OCI-LY3 (cell line): ENCODE data around the gene LDLRAD4.
A peak's percentile ranks its signal among the peaks of the same experiment; 100 is the strongest.

Experiments used
- H2AFZ ChIP-seq: fragments of 200-600, 300-600 bp; shearing (Covaris generic); 2 replicates; pipeline ENCODE4 v1.6.0; 2014; ENCODE audit warnings: antibody characterized with exemption, low read depth, low read length
- H3K27ac ChIP-seq: fragments of 200-600, 300-600 bp; sonication (generic); 2 replicates; pipeline ENCODE4 v1.5.1; 2014; ENCODE audit warnings: mild to moderate bottlenecking, low read length, moderate library complexity, mixed read lengths
- H3K27me3 ChIP-seq: fragments of 200-600, 300-600 bp; sonication (generic); 2 replicates; pipeline ENCODE4 v1.6.1; 2014; ENCODE audit warnings: low read depth, low read length, mixed read lengths
- H3K36me3 ChIP-seq: fragments of 200-600, 300-600 bp; sonication (generic); replicated peaks from 2 replicates; pipeline ENCODE3; 2014; ENCODE audit warnings: low read depth, low read length, mixed read lengths
- H3K4me1 ChIP-seq: fragments of 300-600, 200-600 bp; sonication (generic); 2 replicates; pipeline ENCODE4 v1.6.1; 2014; ENCODE audit warnings: low read length, mixed read lengths
- H3K4me2 ChIP-seq: fragments of 200-600, 300-600 bp; sonication (generic); 2 replicates; pipeline ENCODE4 v1.6.1; 2014; ENCODE audit warnings: low read length, mixed read lengths
- H3K4me3 ChIP-seq: fragments of 300-600, 200-600 bp; sonication (generic); 2 replicates; pipeline ENCODE4 v1.5.1; 2014; ENCODE audit warnings: antibody characterized with exemption, mild to moderate bottlenecking, low read length, moderate library complexity
- H3K79me2 ChIP-seq: fragments of 300-600, 200-600 bp; shearing (Covaris generic); 2 replicates; pipeline ENCODE4 v1.6.1; 2014; ENCODE audit warnings: mild to moderate bottlenecking, low read length, mixed read lengths
- H3K9ac ChIP-seq: fragments of 300-600, 200-600 bp; shearing (Covaris generic); 2 replicates; pipeline ENCODE4 v1.6.0; 2014; ENCODE audit warnings: mild to moderate bottlenecking, low read length, moderate library complexity
- H3K9me3 ChIP-seq: fragments of 200-600, 300-600 bp; shearing (Covaris generic); 2 replicates; pipeline ENCODE4 v1.6.1; 2014; ENCODE audit warnings: low read length, mixed read lengths; ENCODE audit not compliant: insufficient read depth
- H4K20me1 ChIP-seq: fragments of 200-600, 300-600 bp; sonication (generic); 2 replicates; pipeline ENCODE4 v1.6.1; 2016; ENCODE audit warnings: low read length, mixed read lengths; ENCODE audit not compliant: insufficient read depth
- EZH2phosphoT487 ChIP-seq: fragments of 200-600 bp; shearing (Covaris generic); IDR thresholded peaks from 2 replicates; pipeline ENCODE4 v1.6.1; 2018; ENCODE audit warnings: antibody characterized with exemption, mixed run types, low read depth
- TF ChIP-seq, protein P1 (sequence below): fragments of 200-600, 300-600 bp; sonication (generic); IDR thresholded peaks from 2 replicates; pipeline ENCODE4 v1.5.1; 2014; ENCODE audit warnings: antibody characterized with exemption, low read length, low read depth

The LDLRAD4 gene

DNA sequence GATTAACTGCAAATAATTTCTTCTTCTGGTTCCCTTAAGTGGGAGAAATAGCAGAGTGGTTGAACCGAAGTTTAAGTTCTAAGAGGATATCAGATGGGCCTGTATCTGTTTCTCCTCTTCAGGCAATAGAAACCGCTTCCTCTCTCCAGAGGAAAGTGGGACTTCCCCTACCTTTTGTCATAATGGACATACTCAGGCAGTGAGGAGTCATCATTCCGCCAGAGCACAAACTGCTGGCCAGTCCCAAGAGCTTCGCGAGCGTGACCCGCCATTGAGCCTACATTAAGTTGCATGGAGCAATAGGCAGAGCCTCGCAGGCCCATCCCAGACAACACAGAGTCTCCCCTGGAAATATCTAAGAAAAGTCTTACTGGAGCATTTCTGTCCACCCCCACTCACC, 158.9 kb downstream of the LDLRAD4 start:
- Histone ChIP-seq H3K4me2 (peak overlapping the region; percentile 63), H3K27me3 (peaks cover 27% of the 10 kb centered on the region), H3K9me3 (no peaks in the 10 kb centered on the region), H4K20me1 (no peaks in the 10 kb centered on the region), H3K4me1 (peaks cover 44% of the 10 kb centered on the region), H3K9ac (no peak overlapping the region), H3K79me2 (no peaks in the 10 kb centered on the region), H3K27ac (no peak overlapping the region), H2AFZ (no peak overlapping the region), H3K4me3 (0 out of 2 replicates have a peak overlapping the region, but pooled peaks have one; percentile 9), H3K36me3 (no peaks in the 10 kb centered on the region)
- TF ChIP-seq EZH2phosphoT487 = no peak
- TF ChIP-seq, protein P1, sequence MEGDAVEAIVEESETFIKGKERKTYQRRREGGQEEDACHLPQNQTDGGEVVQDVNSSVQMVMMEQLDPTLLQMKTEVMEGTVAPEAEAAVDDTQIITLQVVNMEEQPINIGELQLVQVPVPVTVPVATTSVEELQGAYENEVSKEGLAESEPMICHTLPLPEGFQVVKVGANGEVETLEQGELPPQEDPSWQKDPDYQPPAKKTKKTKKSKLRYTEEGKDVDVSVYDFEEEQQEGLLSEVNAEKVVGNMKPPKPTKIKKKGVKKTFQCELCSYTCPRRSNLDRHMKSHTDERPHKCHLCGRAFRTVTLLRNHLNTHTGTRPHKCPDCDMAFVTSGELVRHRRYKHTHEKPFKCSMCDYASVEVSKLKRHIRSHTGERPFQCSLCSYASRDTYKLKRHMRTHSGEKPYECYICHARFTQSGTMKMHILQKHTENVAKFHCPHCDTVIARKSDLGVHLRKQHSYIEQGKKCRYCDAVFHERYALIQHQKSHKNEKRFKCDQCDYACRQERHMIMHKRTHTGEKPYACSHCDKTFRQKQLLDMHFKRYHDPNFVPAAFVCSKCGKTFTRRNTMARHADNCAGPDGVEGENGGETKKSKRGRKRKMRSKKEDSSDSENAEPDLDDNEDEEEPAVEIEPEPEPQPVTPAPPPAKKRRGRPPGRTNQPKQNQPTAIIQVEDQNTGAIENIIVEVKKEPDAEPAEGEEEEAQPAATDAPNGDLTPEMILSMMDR = no peak

DNA sequence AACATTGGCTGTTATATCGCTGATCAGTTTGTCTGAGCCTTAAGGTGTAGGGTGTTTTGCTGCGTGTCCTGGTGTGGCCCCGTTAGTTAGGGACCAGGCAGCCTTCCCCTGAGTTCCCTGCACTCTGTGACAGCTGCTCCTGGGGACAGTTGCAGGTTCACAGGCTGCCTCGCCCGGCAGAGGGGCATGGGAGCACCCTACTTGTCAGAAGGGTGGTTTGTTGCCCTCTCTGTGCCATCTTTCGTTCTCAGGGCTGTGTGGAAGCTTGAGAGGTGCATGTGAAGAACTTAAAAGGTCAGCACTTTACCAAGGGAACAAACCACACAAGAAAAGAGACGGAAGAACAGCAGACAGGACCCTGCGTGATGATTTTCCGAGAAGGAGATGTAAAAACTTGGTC, 159.6 kb downstream of the LDLRAD4 start:
- Histone ChIP-seq H3K9ac (no peak overlapping the region), H3K36me3 (no peaks in the 10 kb centered on the region), H3K4me1 (peaks cover 44% of the 10 kb centered on the region), H3K79me2 (no peaks in the 10 kb centered on the region), H2AFZ (no peak overlapping the region), H3K27ac (no peak overlapping the region), H3K27me3 (peaks cover 27% of the 10 kb centered on the region), H3K4me3 (no peak overlapping the region), H3K4me2 (no peak overlapping the region), H3K9me3 (no peaks in the 10 kb centered on the region), H4K20me1 (no peaks in the 10 kb centered on the region)
- no peak for TF ChIP-seq EZH2phosphoT487
- TF ChIP-seq, protein P1 = no peak

DNA sequence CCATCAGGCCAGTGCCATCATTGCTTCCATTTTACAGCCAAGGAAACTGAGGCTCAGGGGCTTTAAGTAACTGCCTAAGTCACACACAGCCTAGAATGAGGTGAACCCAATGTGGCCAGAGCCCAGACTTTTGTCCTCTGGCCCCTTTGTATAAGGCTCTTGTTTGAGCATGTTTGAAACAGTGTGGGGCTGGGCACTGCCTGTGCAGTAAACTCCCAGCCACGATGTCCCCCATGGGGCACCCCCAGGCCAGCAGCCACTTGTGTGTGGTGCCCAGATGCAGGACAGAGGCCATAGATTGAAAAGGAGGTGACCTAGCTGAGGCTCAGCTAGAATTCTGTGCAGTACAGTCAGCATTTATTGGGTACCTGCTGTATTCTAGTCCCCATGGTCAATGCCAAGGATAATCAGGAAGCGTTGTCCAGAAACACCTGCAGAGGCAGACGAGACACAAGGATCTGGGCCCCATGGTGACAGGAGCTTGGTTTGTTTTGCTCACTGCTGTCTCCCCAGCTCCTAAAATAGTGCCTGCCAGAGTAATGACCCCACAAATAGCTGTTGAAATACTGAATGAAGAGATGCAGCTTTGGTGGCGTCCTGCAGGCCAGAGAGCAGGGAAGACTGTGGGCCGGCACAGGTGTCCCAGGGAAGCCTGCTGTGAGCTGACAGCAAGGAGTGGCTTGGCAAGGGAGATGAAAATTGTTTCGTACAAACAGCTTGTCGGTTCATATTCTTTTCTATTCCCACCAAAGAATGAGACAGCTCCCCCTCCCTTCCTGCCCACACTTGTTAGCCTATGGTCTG, 160.7 kb downstream of the LDLRAD4 start:
- Histone ChIP-seq H3K4me1 (peaks cover 44% of the 10 kb centered on the region), H3K9ac (no peak overlapping the region)

DNA sequence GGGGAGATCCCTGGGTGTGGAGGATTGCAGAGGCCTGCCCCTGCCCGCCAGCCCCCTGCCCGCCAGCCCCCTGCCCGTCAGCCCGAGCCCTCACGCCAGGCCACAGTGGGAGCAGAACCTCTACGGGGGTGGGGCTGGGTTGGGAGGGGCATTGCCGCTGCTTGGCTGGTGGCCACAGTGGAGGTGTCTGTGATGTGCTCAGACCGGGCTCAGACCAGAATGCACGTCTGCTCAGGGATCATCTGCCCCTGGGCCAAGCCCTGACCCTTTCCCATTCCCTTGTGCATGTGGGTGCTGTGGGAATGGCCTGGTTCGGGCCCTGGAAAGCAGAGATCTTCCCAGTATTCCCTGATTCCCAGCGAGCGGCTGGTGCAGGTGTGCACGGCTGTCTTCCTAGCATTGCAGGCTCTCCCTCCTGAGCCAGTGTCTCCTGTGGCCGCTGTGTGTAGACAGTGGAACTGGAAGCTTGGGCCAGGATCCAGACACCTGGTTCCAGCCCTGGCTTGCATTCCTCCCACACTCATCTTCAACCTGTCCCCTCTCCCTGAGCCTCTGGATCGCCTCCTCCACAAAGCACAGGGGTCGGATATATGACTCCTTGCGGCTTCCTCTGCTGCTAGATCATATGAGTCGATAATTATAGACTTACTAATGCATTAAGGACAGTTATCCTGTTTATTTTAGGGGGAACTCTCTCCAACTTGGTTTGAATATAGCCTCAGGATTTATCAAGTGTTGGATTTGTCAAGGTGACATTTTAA, 161.6 kb downstream of the LDLRAD4 start:
- no peak overlapping the region for H3K4me2 ChIP-seq
- peaks cover 33% of the 10 kb centered on the region for H3K27me3 ChIP-seq
- no peak overlapping the region for H3K4me3 ChIP-seq
- H3K4me1 ChIP-seq = peaks cover 38% of the 10 kb centered on the region
- no peaks in the 10 kb centered on the region for H3K79me2 ChIP-seq
- H3K27ac ChIP-seq = no peak overlapping the region
- no peak overlapping the region for H3K9ac ChIP-seq
- no peak for TF ChIP-seq EZH2phosphoT487
- TF ChIP-seq, protein P1 = no peak
- H3K36me3 ChIP-seq = no peaks in the 10 kb centered on the region
- H2AFZ ChIP-seq = no peak overlapping the region
- H3K9me3 ChIP-seq = no peaks in the 10 kb centered on the region
- no peaks in the 10 kb centered on the region for H4K20me1 ChIP-seq

More for the DNA sequence above, 160.7 kb downstream of the LDLRAD4 start:
- Histone ChIP-seq H3K27ac (no peak overlapping the region), H3K79me2 (no peaks in the 10 kb centered on the region), H3K4me2 (no peak overlapping the region), H3K27me3 (peaks cover 27% of the 10 kb centered on the region), H2AFZ (no peak overlapping the region), H3K9me3 (no peaks in the 10 kb centered on the region), H4K20me1 (no peaks in the 10 kb centered on the region), H3K36me3 (no peaks in the 10 kb centered on the region), H3K4me3 (no peak overlapping the region)
- TF ChIP-seq, protein P1 = no peak
